GM12892 (cell line): ENCODE measurements around the gene RAD23A.

Source experiments
- POLR2A ChIP-seq: IDR thresholded peaks from 2 replicates; pipeline ENCODE4 v1.6.1; 2011; ENCODE audit warnings: low read depth, low read length, control low read depth
- POLR2AphosphoS5 ChIP-seq: IDR thresholded peaks from 2 replicates; pipeline ENCODE4 v1.6.1; 2011; ENCODE audit warnings: low read depth, low read length, control low read depth
- TAF1 ChIP-seq: IDR thresholded peaks from 2 replicates; pipeline ENCODE4 v1.6.1; 2011; ENCODE audit warnings: low read depth, mild to moderate bottlenecking, control low read depth, low read length, borderline replicate concordance

- TF ChIP-seq TAF1 (no peak), POLR2A (no peak), POLR2AphosphoS5 (no peak)
Measured at GRCh38 chr19:12994701-12995595, 49.3 kb downstream of the RAD23A start, which contains the start of gene NFIX.
